GM18520 (cell line): ENCODE results near the gene PGP.
A peak's percentile ranks its signal among the peaks of the same experiment; 100 is the strongest.
"Not testable (repeated sequence)": the region's sequence is repeated elsewhere in the genome, so short reads cannot be mapped to it uniquely, and the experiment has no call there.

Experiments used
- ATAC-seq: cut with Tn5 transposase; IDR thresholded peaks from one replicate; pipeline ENCODE4 v1.9.1; 2021; ENCODE audit not compliant: unreplicated experiment

Gene PGP, protein sequence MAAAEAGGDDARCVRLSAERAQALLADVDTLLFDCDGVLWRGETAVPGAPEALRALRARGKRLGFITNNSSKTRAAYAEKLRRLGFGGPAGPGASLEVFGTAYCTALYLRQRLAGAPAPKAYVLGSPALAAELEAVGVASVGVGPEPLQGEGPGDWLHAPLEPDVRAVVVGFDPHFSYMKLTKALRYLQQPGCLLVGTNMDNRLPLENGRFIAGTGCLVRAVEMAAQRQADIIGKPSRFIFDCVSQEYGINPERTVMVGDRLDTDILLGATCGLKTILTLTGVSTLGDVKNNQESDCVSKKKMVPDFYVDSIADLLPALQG

DNA sequence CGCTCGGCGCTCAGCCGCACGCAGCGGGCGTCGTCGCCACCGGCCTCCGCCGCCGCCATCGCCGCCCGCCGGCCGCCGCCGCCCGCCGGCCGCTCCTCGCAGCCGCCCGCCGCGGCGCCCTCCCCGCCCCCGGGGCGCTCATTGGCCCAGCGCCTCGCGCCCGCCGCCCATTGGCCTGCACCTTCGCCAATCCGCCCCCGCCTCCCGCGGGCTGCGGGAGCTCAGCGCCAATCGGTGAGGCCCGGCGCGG, at the start of gene PGP:
TSS of gene PGP (minus strand) at position 122 of the 250 bp plus-strand sequence. CDS start at position 59, 63 bp downstream.
- no peak for ATAC-seq

DNA sequence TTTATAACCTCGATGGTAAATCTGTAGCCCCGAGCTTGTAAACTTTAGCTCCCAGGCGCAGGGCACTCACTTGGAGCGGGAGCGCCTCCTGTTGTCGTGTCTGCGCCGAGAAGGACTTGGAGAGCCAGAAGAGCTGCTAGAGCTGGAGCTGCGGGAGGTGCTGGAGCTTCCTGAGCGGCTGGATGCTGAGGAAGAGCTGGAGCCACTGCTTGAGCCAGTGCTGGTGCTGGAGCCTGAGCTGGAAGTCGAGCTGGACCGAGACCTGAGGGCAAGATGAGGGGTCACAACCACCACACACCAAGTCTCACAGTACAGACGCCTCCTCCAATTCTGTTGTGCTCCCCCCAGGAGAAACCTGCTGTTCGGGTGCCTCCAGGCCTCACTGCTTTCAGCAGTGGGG, 48.4 kb upstream of the PGP start:
- ATAC-seq, result not testable (repeated sequence)

DNA sequence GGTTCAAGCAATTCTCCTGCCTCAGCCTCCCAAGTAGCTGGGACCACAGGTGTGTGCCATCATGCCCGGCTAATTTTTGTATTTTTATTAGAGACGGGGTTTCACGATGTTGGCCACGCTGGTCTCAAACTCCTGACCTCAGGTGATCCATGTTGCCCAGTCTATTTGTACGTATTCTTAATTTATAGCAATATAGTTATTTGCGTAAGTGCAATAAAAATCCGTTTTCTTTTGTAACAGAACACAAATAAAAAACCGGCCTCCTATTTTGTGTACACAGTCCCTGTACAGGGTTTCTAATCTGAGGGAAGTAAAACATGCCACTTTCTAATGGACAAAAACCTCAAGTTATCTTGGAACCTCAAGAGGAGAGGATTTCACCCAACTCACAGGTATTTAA, 45.6 kb upstream of the PGP start:
- ATAC-seq, result no peak

DNA sequence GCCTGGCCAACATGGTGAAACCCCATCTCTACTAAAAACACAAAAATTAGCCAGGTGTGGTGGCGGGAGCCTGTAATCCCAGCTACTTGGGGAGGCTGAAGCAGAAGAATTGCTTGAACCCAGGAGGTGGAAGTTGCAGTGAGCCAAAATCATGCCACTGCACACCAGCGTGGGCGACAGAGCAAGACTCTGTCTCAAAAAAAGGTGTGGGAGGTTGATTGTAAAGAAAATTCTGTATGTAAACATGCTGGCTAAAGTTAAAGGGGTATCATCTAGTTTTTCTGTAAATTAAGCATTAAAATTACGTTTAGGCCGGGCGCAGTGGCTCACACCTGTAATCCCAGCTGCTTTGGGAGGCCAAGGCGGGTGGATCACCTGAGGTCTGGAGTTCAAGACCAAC, 43.9 kb upstream of the PGP start:
- not testable (repeated sequence) for ATAC-seq

DNA sequence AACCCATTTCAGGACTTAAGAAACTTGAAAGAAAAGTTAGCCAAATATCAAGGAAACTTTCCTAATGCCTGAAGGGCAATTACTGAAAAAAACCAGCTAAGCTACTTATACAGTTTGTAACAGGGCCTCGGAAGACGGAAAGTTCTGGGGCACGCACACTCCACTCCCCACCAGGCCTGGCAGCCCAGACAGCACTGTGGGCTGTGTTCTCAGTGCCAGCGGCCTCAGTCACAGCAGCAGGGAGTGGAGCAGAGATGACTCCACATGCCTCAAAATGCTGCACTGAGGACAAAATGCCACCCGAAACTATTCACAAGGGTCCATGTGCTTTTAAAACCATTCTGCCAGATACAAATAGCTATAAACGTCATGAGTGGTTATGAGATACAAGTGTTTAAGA, 43.1 kb upstream of the PGP start:
- no peak for ATAC-seq

DNA sequence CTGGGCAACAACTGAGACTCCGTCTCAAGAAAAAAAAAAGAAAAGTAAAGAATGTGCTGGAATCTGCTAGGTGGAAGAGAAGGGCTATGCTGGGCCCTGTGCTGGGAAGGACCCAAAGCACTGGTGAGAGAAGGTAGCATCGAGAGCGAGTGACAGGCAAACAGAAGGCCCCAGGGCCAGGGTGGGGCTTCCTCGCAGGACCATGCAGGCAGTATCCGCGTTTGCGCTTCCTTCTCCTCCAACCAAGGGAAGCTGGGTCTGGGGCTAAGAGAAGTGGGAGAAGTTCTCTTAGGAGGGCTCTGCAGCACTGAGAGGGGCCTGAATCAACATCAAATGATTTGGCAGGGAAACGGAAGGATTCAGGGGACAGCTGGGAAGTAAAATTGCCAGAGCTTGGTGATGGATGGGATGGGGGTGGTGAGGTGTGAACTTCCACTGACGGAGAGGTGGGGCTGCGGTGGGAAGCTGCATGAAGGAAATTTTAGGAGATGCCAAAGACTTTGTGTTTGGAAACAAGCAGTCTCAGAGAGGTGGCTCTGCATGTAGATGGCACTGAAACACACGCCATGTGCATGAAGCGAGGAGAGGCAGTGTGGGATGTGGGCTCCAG, 42.0 kb upstream of the PGP start:
- ATAC-seq, result no peak

DNA sequence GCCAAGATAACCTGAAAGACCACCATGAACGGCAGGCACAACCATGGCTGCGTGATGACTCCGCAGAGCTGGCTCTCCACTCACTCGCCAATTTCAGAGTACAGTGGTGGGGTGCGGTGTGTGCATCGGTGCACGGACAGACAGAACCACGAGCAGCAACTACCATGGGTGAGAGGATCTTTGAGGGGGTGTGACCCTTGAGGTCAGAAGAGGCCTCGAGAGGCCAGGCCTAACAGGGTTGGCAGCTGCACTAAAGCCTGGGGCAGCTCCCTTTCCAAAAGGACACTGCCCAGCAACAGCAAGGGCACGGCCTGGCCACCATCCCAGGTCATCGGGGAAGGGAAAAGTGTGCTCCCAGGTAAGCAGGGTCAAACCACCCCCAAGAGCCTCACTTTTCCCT, 38.7 kb upstream of the PGP start:
- ATAC-seq, result no peak

DNA sequence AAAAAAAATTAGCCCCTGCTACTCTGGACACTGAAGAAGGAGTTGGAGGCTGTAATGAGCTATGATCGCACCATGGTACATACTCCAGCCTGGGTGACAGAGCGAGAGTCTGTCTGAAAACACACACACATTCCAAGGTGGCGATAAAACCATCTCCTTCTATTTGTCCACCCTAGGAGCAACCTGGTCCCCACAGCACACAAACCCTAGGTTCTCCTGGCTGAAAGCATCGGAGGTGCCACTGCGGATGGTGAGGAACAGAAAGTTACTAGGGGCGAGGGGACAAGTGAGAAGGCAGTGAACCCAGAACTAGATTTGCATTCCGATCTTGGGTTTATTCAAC, 38.1 kb upstream of the PGP start:
- no peak for ATAC-seq

DNA sequence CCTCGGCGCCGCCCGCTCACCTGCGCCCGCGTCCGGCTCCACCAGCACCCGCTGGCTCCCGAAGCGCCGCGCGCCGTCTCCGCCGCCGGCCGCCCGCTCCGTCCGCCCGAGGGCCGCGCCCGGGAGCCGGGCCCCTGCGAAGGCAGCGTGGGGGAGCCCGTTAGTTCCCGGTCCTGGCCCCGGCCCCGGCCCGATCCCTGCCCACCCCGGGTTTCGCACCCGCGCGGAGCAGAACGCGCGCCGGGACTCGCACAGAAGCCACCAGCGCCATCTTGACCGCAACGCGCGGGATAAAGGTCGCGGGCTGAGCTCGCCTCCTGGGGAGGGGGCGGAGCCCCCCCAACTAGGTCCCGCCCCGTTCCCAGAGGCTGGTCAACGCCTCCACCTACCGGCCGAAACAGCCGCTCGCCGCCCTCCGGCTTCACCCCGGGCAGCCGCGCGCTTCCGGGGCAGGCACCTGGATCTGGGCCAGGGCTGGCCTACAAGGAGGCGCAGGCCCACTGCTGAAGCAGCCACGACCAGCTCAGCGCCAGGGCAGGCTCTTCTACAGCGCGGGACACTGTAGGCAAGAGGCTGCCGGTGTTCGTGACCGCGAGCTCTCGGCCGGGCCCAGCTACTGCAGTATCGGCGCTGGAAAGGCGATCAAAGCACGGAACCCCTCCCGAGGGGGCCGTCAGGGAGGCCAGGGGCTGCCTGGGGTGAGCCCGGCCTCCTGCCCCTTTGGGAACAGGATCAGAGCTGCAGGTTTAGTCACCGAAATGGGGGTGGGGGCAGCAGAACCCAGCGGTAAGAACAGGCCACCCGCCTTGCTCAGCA, 36.9 kb upstream of the PGP start, which contains the start of gene ECI1:
TSS of gene ECI1 (minus strand) at position 292 of the 816 bp plus-strand sequence. CDS start at position 271, 21 bp downstream.
- ATAC-seq, result peak; percentile 94

DNA sequence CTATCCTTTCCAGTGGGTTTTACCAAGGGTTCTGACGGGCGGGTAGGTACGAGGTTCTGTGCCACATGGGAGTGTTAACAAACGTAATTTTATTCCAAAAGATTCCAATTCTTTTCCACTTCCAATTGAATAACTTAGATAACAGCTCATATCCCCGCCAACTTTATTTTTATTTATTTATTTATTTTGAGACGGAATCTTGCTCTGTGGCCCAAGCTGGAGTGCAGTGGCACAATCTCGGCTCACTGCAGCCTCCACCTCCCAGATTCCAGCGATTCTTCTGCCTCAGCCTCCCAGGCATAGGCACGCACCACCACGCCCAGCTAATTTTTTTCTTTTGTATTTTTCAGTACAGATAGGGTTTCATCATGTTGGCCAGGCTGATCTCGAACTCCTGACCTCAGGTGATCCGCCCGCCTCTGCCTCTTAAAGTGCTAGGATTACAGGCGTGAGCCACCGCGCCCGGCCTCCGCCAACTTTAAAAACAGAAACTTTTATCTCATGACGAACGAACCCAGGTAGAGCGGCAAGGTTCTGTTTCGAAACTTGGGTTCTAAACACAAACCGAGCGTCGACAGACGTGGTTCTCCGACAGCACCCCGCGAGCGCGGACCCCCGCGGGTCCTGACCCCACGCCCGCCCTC, 36.1 kb upstream of the PGP start:
- no peak for ATAC-seq

DNA sequence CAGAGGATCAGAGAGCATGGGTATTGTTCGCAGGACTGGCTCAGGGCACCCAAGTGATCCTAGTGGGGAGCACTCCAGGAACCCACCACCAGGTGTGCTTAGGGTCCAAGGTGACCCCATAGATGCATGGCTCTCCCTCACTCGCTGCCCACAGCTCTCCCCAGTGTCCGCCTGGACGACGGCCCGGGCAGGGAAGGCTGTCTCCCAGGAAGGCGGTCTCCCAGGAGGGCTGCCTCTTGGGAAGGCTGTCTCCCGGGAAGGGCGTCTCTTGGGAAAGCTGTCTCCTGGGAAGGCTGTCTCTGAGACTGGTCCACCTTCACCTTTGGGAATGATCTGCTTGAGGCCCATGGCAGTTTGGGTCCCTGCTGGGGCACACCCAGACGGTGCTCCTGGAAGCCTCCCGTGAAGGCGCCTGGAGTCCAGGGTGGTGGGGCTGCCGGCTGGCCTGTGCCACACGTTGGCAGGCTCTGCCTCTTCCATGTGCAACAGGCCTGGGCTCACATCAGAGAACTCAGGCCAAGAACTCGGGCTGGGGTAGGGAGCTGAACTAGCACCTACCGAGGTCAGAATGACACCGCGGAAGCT, 31.8 kb upstream of the PGP start:
- no peak for ATAC-seq

DNA sequence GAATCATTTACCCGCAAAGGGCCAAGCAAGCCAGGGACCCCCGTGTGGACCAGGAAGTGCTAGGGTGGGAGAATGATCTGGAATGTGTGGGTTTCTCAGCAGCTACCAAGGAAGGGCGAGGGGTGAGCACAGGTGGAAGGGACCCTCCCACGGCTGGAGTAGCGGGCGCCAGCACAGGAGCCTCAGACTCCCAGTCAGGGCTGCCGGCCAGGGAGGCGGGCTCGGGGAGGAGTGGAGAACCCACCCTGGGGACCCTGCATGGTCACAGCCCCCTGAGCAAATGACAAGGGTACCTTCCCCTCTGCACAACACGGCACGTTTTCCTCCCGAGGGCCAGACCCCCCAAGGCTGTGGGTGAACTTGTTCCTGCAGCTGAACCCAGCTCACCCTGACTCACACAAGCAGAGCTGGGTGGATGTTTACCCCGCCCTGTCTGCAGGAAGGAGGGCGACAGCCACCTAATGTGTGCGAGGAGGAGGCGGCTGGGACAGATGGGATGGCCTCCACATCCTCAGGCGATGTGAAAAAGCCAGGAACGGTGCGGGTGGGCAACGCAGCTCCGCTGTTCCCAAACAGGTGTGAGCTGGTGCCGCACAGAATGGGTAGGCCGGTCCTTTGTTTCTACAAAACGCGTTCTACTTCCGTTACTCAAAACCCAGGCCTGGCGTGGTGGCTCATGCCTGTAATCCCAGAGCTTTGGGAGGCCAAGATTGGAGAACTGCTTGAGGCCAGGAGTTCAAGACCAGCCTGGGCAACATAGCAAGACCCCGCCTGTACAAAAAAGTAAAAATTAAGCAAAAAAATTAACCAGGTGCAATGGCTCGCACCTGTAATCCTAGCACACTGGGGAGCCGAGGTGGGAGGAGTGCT, 30.5 kb upstream of the PGP start:
- no peak for ATAC-seq

DNA sequence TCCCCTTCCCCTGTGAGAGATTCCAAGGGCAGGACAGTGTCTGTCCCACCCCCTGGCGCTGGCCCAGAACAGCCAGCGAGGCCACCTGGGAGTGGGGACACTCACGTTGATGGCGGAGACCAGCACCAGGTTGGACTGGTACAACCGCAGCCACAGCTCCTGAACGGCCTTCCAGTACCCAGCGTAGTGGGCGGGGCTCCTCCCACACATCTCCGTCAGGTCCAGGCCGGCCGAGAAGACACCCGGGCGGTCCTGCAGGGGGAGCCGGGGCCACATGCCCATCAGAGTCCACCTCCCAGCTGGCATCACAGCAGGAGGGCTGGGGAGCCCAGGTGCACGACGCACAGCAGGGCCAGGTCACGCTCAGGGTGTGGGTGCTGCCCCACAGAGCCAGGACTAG, 29.7 kb upstream of the PGP start:
- no peak for ATAC-seq

DNA sequence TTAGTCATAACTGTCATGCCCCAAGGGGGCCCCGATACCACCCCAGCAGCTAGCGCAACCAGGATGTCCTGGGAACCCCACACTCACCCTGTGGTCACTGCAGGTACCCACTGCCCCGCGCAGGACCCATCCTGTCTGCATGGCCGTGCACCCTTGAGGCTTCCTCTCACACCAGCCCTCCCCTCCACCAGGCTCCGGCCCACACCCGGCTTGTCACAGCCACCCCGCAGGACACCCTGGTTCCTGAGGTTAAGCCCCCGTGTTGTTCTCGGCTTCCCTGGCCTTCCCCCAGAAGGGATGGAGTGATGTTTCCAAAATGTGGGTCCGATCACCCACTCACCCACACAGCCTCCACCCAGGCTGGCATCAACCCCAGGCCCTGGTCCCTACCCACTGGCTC, 29.1 kb upstream of the PGP start:
- no peak for ATAC-seq

DNA sequence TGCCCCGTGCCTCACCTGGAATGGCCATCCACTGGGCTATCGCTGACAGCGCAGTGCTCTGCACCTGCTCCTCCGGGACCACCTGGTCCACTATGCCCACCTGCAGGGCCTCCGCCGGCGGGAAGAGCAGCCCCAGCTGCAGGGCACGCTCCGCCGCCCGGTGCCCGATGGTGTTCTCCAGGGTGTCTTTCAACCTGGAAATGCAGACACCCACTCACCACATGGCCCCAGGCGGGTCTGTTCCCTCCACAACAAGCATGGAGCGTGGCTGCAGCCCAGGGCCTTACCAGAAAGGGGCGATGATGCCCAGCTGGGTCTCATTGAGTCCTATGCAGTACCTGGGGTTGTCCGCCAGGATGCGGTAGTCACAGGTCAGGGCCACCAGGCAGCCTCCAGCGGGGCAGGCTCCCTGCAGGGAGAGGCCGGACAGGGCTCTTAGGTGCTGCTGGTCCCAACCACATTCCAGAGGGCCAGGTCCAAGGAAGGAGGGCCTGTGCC, 28.4 kb upstream of the PGP start:
- no peak for ATAC-seq

DNA sequence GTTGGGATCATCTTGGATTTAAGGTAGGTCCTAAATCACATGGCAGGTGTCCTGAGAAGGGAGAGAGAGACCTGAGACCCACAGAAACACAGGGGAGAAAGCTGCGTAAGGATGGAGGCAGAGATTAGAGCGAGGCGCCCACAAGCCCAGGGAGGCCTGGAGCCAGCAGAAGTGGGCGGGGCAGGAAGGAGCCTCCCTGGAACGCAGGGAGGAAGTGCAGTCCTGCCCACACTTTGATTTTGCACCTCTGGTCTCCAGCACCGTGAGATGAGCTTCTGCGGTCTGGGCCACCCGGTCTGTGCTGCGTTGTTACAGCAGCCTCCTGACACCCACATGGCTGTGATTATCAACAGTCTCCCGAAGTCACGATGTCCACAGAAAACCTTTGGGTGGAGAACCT, 28.0 kb upstream of the PGP start:
- no peak for ATAC-seq

DNA sequence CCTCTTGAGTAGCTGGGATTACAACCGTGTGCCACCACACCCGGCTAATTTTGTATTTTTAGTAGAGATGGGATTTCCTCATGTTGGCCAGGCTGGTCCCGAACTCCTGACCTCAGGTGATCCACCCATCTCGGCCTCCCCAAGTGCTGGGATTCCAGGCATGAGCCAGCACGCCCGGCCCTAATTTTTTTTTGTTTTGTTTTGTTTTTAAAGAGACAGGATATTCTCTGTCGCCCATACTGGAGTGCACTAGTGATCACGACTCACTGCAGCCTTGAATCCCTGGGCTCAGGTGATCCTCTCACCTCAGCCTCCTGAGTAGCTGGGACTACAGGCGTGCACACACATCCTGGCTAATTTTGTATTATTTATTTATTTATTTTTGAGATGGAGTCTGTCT, 25.7 kb upstream of the PGP start:
- not testable (repeated sequence) for ATAC-seq

DNA sequence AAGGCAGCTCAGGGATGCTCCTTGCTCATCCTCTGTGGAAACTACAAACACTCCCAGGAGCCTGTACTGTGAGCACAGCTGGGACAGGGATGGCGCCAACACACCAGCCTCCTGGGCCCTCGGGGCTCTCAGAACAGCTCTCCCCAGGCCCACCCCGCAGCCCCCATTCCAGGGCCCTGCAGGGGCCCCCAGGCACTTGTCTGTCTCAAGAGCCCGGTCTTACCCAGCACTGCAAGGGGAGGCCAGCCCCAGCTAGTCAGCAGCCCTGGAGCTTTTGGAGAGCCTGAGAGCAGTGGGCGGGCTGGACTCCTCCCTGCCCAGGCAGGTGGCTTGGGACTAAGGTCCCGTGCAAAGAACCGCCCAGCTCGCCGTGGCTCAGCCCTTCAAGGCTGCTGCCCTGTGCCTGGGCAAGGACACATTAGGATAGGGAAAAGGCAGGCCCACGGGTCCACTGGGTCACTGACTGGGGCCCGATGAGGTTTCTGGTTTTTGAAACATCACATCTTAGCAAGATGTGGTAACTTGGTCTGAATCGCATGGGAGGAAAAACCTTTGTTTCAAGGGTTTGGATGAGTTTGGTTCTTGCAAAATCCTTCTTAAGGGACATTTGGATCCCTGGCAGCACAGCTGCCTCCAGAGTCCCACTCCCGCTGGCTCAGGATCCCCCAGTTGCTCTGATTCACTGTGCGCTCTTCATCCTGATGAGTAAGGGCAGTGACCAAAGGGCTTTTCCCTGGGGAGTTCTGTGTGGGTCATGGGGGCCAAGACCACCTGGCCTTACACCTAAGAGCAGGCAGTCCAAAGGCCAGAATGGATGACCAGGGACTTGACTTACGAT, 24.4 kb upstream of the PGP start:
- no peak for ATAC-seq

DNA sequence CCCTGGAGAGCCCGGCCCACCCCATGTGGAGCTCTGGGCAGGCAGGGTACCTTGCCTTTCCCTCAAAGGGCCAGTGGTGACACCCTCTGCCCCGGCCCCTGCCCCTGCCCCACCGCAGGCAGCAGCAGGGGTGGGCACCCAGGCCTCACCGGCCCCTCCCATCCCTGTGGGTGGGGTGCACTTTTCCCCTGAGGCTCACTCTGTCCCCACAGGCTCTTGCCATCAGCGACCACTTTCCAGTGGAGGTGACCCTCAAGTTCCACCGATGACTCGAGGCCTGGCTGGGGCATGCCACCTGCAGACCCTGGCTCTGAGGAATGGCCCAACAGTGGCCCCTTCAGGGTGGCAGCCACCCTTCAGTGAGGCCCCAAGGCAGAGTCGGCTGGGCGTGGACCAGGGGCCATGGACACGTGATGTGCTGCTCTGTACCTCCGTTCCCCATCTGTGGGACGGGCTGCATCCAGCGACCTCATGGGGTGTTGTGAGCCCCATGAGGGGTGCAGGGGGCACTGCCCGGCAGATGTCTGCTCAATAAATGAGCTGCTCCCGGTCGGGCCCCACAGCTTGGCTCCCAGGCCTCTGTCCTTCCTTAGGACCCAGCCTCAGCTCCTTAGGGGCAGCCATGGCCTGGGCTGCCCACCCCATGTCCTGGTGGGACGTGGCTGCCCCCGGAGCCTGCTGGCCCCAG, 23.7 kb upstream of the PGP start:
- no peak for ATAC-seq
